GM12872 (cell line): ENCODE data around the gene UNC13A.

Experiments
- CTCF ChIP-seq: IDR thresholded peaks from 3 replicates; pipeline ENCODE4 v1.5.1; 2011; ENCODE audit warnings: low read depth, mild to moderate bottlenecking, low read length, moderate library complexity; ENCODE audit not compliant: insufficient read depth

Gene UNC13A

GRCh38 chr19:17726136-17726741 lies 38.1 kb upstream of the UNC13A start:
- TF ChIP-seq CTCF = no peak

GRCh38 chr19:17725422-17726078 lies 37.4 kb upstream of the UNC13A start:
- peak; percentile 61 for TF ChIP-seq CTCF

- no peak for TF ChIP-seq CTCF
These were observed 36.5 kb upstream of the UNC13A start for GRCh38 chr19:17724655-17725054.

GRCh38 chr19:17722655-17723240 lies 34.6 kb upstream of the UNC13A start:
- no peak for TF ChIP-seq CTCF

- no peak for TF ChIP-seq CTCF
These were observed 33.7 kb upstream of the UNC13A start for GRCh38 chr19:17721821-17722220.

- TF ChIP-seq CTCF = no peak
These were observed 33.0 kb upstream of the UNC13A start for GRCh38 chr19:17721111-17721628.

GRCh38 chr19:17720440-17720839 lies 32.3 kb upstream of the UNC13A start:
- TF ChIP-seq CTCF = no peak
